ENCODE results near the gene MAP3K14.
A peak's percentile ranks its signal among the peaks of the same experiment; 100 is the strongest.

MAP3K14 gene

DNA sequence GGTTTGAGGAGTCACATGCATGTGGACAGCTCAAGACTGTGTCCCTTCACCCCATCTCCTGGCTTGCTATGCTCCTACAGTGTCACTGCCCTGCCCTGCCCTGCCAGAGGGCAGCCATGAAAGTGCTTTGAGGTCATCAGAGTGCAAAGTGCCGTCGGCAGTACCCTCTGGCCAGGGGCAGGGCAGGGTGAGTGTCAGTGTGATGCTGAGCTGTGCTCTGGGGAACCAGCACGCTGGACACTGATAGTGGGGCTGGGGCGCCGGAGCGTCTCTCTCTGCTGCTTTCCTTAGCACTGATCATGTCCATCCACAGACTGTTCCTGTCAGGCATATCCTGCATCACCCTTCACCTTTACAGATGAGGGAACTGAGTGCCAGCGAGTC, 53.4 kb downstream of the MAP3K14 start:
- WGBS, 2 experiments (ENCODE audit: insufficient coverage in 2 of 2): 91 to 96% methylated on average over 6 of the region's 7 CpGs
- no peak overlapping the region for H3K27ac ChIP-seq (ENCODE audit: low read depth, low read length, severe bottlenecking)
- H3K4me1 ChIP-seq (ENCODE audit: control insufficient read depth, insufficient read depth, low read length, poor library complexity, severe bottlenecking): peaks cover 9% of the 10 kb centered on the region
- H3K9me3 ChIP-seq (ENCODE audit: control insufficient read depth, low read length): no peaks in the 10 kb centered on the region
- H3K36me3 ChIP-seq (ENCODE audit: control insufficient read depth, insufficient read depth, low read length): peaks cover 49% of the 10 kb centered on the region
- H3K4me3 ChIP-seq (ENCODE audit: extremely low read depth, insufficient read depth, low read length, poor library complexity, severe bottlenecking): no peak overlapping the region

GRCh38 chr17:45262516-45263476, 54.0 kb downstream of the MAP3K14 start:
- 77 to 82% methylated on average over 13 to 16 of the region's 18 CpGs for WGBS, 2 experiments (ENCODE audit: insufficient coverage in 2 of 2)
- H3K9me3 ChIP-seq (ENCODE audit: control insufficient read depth, low read length): no peaks in the 10 kb centered on the region
- no peak overlapping the region for H3K4me3 ChIP-seq (ENCODE audit: extremely low read depth, insufficient read depth, low read length, poor library complexity, severe bottlenecking)
- no peak overlapping the region for H3K27ac ChIP-seq (ENCODE audit: low read depth, low read length, severe bottlenecking)
- peaks cover 42% of the 10 kb centered on the region for H3K36me3 ChIP-seq (ENCODE audit: control insufficient read depth, insufficient read depth, low read length)
- H3K4me1 ChIP-seq (ENCODE audit: control insufficient read depth, insufficient read depth, low read length, poor library complexity, severe bottlenecking): peaks cover 9% of the 10 kb centered on the region

- H3K36me3 ChIP-seq (ENCODE audit: control insufficient read depth, insufficient read depth, low read length): peaks cover 33% of the 10 kb centered on the region
- H3K4me3 ChIP-seq (ENCODE audit: extremely low read depth, insufficient read depth, low read length, poor library complexity, severe bottlenecking): peak within 1 kb of the TSS; percentile 34
- whole genome bisulfite sequencing, 2 experiments (ENCODE audit: insufficient coverage in 2 of 2): 20 to 25% methylated on average over 36 to 50 of the region's 68 CpGs
Measured at GRCh38 chr17:45261577-45262515, 55.0 kb downstream of the MAP3K14 start, which contains the start of gene SPATA32. Gene SPATA32, minus strand, starts transcription at chr17:45262094. Its CDS starts 78 bp downstream, at chr17:45262016.

GRCh38 chr17:45260204-45260783, 56.5 kb downstream of the MAP3K14 start:
- no peak overlapping the region for H3K27ac ChIP-seq (ENCODE audit: low read depth, low read length, severe bottlenecking)
- H3K36me3 ChIP-seq (ENCODE audit: control insufficient read depth, insufficient read depth, low read length): peaks cover 20% of the 10 kb centered on the region
- H3K4me1 ChIP-seq (ENCODE audit: control insufficient read depth, insufficient read depth, low read length, poor library complexity, severe bottlenecking): peaks cover 9% of the 10 kb centered on the region
- no peak overlapping the region for H3K4me3 ChIP-seq (ENCODE audit: extremely low read depth, insufficient read depth, low read length, poor library complexity, severe bottlenecking)
- no peaks in the 10 kb centered on the region for H3K9me3 ChIP-seq (ENCODE audit: control insufficient read depth, low read length)
- 91 to 95% methylated on average over 7 of the region's 7 CpGs for WGBS, 2 experiments (ENCODE audit: insufficient coverage in 2 of 2)

More at GRCh38 chr17:45261577-45262515, 55.0 kb downstream of the MAP3K14 start, which contains the start of gene SPATA32:
- Histone ChIP-seq H3K4me1 (ENCODE audit: control insufficient read depth, insufficient read depth, low read length, poor library complexity, severe bottlenecking) (peaks cover 9% of the 10 kb centered on the region), H3K9me3 (ENCODE audit: control insufficient read depth, low read length) (no peaks in the 10 kb centered on the region), H3K27ac (ENCODE audit: low read depth, low read length, severe bottlenecking) (no peak within 1 kb of the TSS)

GRCh38 chr17:45258981-45259380, 57.8 kb downstream of the MAP3K14 start:
- Histone ChIP-seq H3K4me3 (ENCODE audit: extremely low read depth, insufficient read depth, low read length, poor library complexity, severe bottlenecking) (no peak overlapping the region), H3K4me1 (ENCODE audit: control insufficient read depth, insufficient read depth, low read length, poor library complexity, severe bottlenecking) (peaks cover 9% of the 10 kb centered on the region), H3K27ac (ENCODE audit: low read depth, low read length, severe bottlenecking) (no peak overlapping the region), H3K36me3 (ENCODE audit: control insufficient read depth, insufficient read depth, low read length) (peaks cover 9% of the 10 kb centered on the region), H3K9me3 (ENCODE audit: control insufficient read depth, low read length) (no peaks in the 10 kb centered on the region)
- WGBS, 2 experiments (ENCODE audit: insufficient coverage in 2 of 2): 72% methylated on average over 3 of the region's 5 CpGs; no CpG with 5 or more reads in 1 of the 2 experiments

DNA sequence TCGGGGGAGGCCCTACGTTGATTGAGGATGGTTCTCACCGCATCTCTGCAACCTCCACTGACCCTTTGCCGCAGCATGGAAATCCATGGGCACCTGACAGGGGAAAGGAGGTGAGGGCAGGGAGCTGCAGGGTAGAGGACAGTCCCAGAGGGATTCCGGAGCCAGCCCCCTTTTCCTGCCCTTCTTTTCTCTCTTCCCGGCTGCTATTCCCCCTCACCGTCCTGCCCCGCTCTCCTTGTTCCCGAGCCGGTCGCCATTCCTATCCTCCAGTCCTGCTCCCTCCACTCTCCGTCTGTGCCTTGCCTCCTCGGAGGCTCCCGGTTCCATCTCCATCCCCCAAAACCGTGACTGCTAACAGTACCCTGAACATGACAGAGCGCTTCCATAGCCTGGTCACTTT, 59.7 kb downstream of the MAP3K14 start:
- no peak overlapping the region for H3K27ac ChIP-seq (ENCODE audit: low read depth, low read length, severe bottlenecking)
- 73 to 75% methylated on average over 13 to 15 of the region's 16 CpGs for WGBS, 2 experiments (ENCODE audit: insufficient coverage in 2 of 2)
- H3K9me3 ChIP-seq (ENCODE audit: control insufficient read depth, low read length): no peaks in the 10 kb centered on the region

DNA sequence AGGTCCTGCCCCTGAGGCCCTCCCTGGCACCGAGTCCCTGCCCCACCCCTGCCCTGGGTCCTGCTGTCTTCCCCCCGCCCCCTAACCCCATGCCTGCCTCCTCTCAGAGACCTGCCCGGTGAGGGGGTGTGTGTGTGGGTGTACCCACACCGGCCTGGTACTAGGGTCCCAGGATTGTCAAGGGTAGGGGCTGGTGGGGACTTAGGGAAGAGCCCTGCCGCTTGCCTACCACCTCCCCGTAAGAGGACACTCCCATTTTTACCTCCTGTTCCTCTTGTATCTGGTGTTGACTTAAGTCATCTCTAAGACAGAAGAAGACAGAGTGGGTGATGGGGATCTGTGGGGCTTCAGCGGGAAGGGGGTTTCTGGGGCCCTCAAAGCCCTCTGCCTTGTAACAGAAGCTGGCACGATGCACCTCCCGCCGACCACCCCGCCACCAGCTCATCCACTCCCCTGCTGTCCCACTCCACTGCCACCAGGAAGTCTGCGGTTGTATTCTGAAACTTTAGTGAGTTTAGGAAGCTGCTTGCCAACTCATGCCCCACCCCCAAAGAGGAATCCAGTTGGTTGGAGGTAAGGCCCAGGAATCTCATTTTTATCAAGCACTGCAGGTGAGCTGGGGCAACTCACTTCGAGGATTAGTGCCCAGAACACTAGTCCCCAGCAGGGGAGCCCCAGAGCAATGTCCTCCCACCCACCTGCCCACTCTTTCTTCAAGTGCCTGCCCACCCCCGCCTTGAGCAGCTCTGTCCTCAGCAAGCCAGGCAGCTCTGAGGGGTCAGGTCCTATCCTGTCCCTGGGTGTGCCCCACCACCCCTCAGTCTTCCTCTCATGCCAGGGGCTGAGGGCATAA, 60.5 kb downstream of the MAP3K14 start:
- Histone ChIP-seq H3K27ac (ENCODE audit: low read depth, low read length, severe bottlenecking) (no peak overlapping the region), H3K36me3 (ENCODE audit: control insufficient read depth, insufficient read depth, low read length) (no peaks in the 10 kb centered on the region), H3K4me1 (ENCODE audit: control insufficient read depth, insufficient read depth, low read length, poor library complexity, severe bottlenecking) (no peaks in the 10 kb centered on the region), H3K9me3 (ENCODE audit: control insufficient read depth, low read length) (no peaks in the 10 kb centered on the region), H3K4me3 (ENCODE audit: extremely low read depth, insufficient read depth, low read length, poor library complexity, severe bottlenecking) (no peak overlapping the region)
- WGBS, 2 experiments (ENCODE audit: insufficient coverage in 2 of 2): 50 to 90% methylated on average over 2 of the region's 14 CpGs

More for the DNA sequence above, 59.7 kb downstream of the MAP3K14 start:
- H3K4me1 ChIP-seq (ENCODE audit: control insufficient read depth, insufficient read depth, low read length, poor library complexity, severe bottlenecking): peaks cover 6% of the 10 kb centered on the region
- H3K4me3 ChIP-seq (ENCODE audit: extremely low read depth, insufficient read depth, low read length, poor library complexity, severe bottlenecking): no peak overlapping the region
- no peaks in the 10 kb centered on the region for H3K36me3 ChIP-seq (ENCODE audit: control insufficient read depth, insufficient read depth, low read length)

- Histone ChIP-seq H3K4me3 (ENCODE audit: extremely low read depth, insufficient read depth, low read length, poor library complexity, severe bottlenecking) (no peak overlapping the region), H3K4me1 (ENCODE audit: control insufficient read depth, insufficient read depth, low read length, poor library complexity, severe bottlenecking) (no peaks in the 10 kb centered on the region), H3K27ac (ENCODE audit: low read depth, low read length, severe bottlenecking) (no peak overlapping the region), H3K9me3 (ENCODE audit: control insufficient read depth, low read length) (no peaks in the 10 kb centered on the region), H3K36me3 (ENCODE audit: control insufficient read depth, insufficient read depth, low read length) (no peaks in the 10 kb centered on the region)
- 95 to 99% methylated on average over 7 to 8 of the region's 8 CpGs for WGBS, 2 experiments (ENCODE audit: insufficient coverage in 2 of 2)
Measured at GRCh38 chr17:45255358-45255757, 61.5 kb downstream of the MAP3K14 start.

DNA sequence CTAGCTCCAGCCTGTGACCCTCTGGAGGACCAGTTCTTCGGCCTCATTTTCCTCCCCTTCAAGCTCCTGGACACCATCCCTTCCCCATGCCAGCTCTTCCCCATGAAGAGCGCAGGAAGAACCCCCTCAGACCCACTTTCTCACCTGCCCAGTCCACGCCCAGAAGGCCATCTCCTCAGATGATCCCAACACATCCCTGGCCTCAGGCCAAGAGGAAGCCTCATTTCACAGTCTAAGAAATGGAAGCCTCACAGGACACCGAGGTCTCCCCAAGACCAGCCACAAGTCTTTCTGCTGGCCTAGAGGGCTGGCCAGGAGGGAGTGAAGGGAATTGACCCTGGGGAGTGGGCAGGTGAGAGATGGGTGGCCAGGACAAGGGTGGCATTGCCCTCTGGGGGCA, 62.9 kb downstream of the MAP3K14 start:
- H3K36me3 ChIP-seq (ENCODE audit: control insufficient read depth, insufficient read depth, low read length): no peaks in the 10 kb centered on the region
- 96 to 100% methylated on average over 1 to 4 of the region's 4 CpGs for WGBS, 2 experiments (ENCODE audit: insufficient coverage in 2 of 2)
- H3K27ac ChIP-seq (ENCODE audit: low read depth, low read length, severe bottlenecking): no peak overlapping the region
- H3K4me3 ChIP-seq (ENCODE audit: extremely low read depth, insufficient read depth, low read length, poor library complexity, severe bottlenecking): no peak overlapping the region
- H3K9me3 ChIP-seq (ENCODE audit: control insufficient read depth, low read length): no peaks in the 10 kb centered on the region
- no peaks in the 10 kb centered on the region for H3K4me1 ChIP-seq (ENCODE audit: control insufficient read depth, insufficient read depth, low read length, poor library complexity, severe bottlenecking)
